HG03460 (cell line): ENCODE measurements around the gene SNX5.
"Not testable (repeated sequence)": the region's sequence is repeated elsewhere in the genome, so short reads cannot be mapped to it uniquely, and the experiment has no call there.

ENCODE experiments used
- ATAC-seq: cut with Tn5 transposase; IDR thresholded peaks from one replicate; pipeline ENCODE4 v1.9.1; 2021; ENCODE audit not compliant: unreplicated experiment

The SNX5 gene

GRCh38 chr20:17960927-17961586, 7.5 kb downstream of the SNX5 start:
- no peak for ATAC-seq

- not testable (repeated sequence) for ATAC-seq
These were observed 8.2 kb downstream of the SNX5 start for GRCh38 chr20:17960400-17960885.

GRCh38 chr20:17959257-17959627, 9.4 kb downstream of the SNX5 start:
- no peak for ATAC-seq

- no peak for ATAC-seq
These were observed 10.0 kb downstream of the SNX5 start for GRCh38 chr20:17958373-17959256.

- no peak for ATAC-seq
These were observed 10.9 kb downstream of the SNX5 start for GRCh38 chr20:17957505-17958363.

GRCh38 chr20:17956099-17956685, 12.4 kb downstream of the SNX5 start:
- ATAC-seq = no peak

- no peak for ATAC-seq
These were observed 13.3 kb downstream of the SNX5 start for GRCh38 chr20:17955302-17955701.

- ATAC-seq = no peak
These were observed 14.7 kb downstream of the SNX5 start for GRCh38 chr20:17953935-17954334.

- no peak for ATAC-seq
These were observed 15.6 kb downstream of the SNX5 start for GRCh38 chr20:17952692-17953684.

- no peak for ATAC-seq
These were observed 17.3 kb downstream of the SNX5 start for GRCh38 chr20:17951323-17951722.

- ATAC-seq = no peak
These were observed 17.9 kb downstream of the SNX5 start for GRCh38 chr20:17950670-17951069.

- ATAC-seq = no peak
These were observed 18.7 kb downstream of the SNX5 start for GRCh38 chr20:17949899-17950298.

- no peak for ATAC-seq
These were observed 20.2 kb downstream of the SNX5 start for GRCh38 chr20:17948442-17948841.

GRCh38 chr20:17947474-17947815, 21.1 kb downstream of the SNX5 start:
- ATAC-seq = no peak

GRCh38 chr20:17946572-17947473, 21.8 kb downstream of the SNX5 start:
- ATAC-seq = no peak

GRCh38 chr20:17946040-17946439, 22.6 kb downstream of the SNX5 start:
- no peak for ATAC-seq

- ATAC-seq = no peak
These were observed 23.6 kb downstream of the SNX5 start for GRCh38 chr20:17944854-17945474.

- peak; percentile 73 for ATAC-seq
These were observed 25.3 kb downstream of the SNX5 start for GRCh38 chr20:17943343-17943742.
